DMS79 treated with DMSO at 0.1 percent for 48 hours (cell line): ENCODE results near the gene TTPAL.
"Not testable (repeated sequence)": the region's sequence is repeated elsewhere in the genome, so short reads cannot be mapped to it uniquely, and the experiment has no call there.

ENCODE experiments used
- DNase-seq: peaks from one replicate; lab custom pipeline; 2025; lab: John Stamatoyannopoulos, UW

Gene TTPAL

DNA sequence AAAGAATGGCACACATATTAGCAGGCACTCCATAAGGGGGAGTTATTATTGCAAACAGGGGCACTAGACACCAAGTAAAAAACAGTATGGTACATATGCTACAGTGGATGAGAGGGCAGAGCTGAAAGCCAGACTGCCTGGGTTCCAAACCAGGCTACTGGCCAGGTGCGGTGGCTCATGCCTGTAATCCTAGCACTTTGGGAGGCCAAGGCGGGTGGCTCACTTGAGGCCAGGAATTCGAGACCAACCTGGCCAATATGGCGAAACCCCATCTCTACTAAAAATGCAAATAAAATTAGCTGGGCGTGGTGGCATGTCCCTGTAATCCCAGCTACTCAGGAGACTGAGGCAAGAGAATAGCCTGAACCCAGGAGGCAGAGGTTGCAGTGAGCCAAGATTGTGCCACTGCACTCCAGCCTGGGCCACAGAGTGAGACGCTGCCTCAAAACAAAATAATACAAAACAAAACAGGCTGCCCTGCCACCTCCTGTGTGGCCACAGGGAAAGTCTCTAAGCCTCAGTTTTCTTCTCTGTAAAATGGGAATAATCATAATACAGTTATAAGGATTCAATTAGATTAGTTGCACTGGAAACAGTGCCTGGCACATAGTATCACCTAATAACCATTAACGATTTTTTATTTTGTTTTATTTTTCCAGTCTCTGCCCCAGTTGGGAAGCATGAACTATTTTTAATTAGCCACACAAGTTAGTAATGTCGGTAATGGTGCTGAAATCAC, 7.5 kb upstream of the TTPAL start:
- DNase-seq = no peak

DNA sequence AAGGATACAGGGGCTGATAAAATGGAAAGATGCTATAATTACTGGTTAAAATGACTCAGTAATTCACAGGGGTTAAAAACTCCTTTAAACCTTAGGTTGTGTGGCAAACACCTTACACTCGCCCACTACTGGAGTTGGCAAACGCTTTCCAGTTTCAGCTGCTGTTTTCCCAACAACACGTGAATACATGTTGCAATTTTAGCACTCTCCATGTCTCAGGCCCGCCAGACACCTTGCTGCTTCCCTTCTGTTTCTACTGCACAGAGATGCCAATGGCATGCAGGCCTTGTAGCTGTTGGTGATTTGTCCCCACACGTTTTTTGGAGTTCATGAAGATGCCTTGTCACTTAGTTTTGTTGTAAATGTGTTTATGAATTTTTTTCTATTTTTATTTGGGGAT, 5.3 kb upstream of the TTPAL start:
- DNase-seq = no peak

- no peak for DNase-seq
Measured at GRCh38 chr20:44471481-44471882, 4.2 kb upstream of the TTPAL start.

DNA sequence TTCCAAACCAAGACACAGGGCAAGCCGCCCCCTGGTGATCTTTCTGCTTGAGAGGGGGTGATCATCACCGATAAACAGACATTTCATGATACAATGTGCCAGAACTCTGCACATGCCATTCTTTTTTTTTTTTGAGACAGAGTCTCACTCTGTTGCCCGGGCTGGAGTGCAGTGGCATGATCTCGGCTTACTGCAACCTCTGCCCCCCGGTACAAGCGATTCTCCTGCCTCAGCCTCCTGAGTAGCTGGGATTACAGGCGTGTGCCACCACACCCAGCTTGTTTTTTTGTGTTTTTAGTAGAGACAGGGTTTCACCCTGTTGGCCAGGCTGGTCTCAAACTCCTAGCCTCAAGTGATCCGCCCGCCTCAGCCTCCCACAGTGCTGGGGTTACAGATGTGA, 3.4 kb upstream of the TTPAL start:
- not testable (repeated sequence) for DNase-seq

DNA sequence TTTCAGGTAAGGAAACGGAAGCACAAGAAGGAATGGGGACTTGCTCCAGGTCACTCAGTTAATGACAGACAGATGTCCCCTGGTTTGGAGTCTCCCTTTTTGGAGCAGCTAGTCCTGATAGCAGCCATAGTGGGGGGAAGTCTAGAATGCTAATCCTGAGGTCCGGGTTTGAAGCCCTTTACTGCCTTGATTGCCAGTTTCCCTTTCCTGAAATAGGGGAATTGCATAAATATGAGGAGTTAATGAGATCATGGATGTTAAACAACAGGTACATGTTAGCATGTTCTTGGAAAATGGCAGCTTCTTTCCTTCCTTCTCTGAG, 341 bp upstream of the TTPAL start:
- DNase-seq = no peak

DNA sequence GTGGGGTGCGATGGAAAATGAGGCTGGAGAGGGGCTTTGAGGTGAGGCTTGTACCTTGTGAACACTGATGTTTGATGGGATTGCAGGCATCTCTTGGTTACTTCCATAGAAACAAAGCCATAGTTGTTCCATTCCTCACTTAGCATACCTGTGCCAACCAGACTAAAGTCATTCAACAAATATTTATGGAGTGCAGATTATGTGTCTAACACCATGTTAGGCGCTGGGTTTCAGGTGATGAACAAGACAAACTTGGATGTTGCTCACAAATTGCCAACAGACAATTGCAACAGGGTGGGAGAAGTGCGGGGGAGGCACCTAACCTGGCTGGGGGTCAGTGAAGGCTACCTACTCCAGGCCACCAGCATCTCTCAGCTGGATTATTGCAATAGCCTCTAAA, 1.5 kb downstream of the TTPAL start:
- no peak for DNase-seq

DNA sequence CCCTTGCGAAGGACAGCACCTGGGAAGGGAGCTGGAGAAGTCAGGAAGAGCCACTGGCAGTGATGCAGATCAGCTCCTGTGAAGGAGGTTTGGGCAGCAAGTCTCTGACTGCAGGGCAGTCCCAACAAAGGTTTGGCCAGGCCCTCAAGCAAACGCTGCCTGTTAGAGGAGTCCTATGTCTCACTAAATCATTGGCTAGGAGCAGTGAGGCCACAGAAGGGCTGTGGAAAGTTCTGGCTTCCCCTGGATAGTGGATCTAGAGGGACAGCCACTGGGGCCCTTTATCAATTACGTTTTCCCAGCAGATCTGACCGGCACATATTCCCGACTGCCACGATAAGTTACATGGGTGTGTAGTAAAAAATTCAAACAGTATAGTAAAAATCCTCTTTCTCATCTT, 2.5 kb downstream of the TTPAL start:
- no peak for DNase-seq

DNA sequence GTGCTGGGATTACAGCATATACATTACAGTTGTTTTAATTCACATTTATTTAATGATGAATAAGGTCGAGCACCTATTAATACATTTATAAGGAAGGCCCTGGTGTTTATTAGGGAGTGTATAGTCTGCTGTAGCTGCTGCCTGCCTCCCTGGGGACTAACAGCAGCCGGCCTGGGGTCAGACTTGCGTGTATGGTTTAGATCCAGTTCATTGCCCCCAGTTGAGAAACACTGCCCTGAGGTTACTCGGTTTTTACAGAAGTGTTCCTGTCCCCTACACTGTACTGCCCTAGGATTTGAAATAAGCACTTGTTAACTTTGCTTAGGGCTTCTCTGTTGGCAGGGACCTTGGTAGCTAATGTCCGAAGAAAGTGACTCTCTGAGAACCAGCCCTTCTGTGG, 4.0 kb downstream of the TTPAL start:
- DNase-seq = no peak

DNA sequence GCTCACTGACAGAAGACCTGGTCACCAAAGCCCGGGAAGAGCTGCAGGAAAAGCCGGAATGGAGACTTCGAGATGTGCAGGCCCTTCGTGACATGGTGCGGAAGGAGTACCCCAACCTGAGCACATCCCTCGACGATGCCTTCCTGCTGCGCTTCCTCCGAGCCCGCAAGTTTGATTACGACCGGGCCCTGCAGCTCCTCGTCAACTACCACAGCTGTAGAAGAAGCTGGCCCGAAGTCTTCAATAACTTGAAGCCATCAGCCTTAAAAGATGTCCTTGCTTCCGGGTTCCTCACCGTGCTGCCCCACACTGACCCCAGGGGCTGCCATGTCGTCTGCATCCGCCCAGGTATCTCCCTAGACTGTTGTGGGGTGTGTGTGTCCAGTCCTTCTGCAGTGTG, 4.4 kb downstream of the TTPAL start:
- DNase-seq = no peak

- DNase-seq = no peak
Measured at GRCh38 chr20:44481719-44482416, 6.2 kb downstream of the TTPAL start.

- no peak for DNase-seq
Measured at GRCh38 chr20:44483112-44483511, 7.4 kb downstream of the TTPAL start.

GRCh38 chr20:44485078-44485829, 9.6 kb downstream of the TTPAL start:
- no peak for DNase-seq

GRCh38 chr20:44485830-44486198, 10.1 kb downstream of the TTPAL start:
- no peak for DNase-seq

DNA sequence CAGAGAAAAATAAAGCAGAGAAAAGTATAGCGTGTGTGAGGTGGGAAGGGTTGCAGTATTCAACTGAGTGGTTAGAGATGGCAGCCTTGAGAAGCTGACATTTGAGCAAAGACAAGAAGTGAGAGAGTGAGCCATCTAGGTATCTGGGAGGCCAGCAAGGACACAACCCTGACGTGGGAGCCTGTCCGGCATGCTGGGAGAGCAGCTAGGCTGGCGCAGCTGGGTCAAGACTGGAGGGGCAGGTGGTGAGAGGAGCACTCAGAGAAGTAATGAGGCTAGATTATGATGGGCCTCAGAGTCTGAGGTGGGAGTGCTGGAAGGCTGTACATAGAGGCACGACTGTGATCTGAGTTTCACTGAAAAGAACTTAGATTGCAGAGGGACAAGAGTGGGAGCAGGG, 12.9 kb downstream of the TTPAL start:
- DNase-seq = no peak

GRCh38 chr20:44489223-44489622, 13.5 kb downstream of the TTPAL start:
- no peak for DNase-seq

GRCh38 chr20:44489931-44490330, 14.3 kb downstream of the TTPAL start:
- no peak for DNase-seq

DNA sequence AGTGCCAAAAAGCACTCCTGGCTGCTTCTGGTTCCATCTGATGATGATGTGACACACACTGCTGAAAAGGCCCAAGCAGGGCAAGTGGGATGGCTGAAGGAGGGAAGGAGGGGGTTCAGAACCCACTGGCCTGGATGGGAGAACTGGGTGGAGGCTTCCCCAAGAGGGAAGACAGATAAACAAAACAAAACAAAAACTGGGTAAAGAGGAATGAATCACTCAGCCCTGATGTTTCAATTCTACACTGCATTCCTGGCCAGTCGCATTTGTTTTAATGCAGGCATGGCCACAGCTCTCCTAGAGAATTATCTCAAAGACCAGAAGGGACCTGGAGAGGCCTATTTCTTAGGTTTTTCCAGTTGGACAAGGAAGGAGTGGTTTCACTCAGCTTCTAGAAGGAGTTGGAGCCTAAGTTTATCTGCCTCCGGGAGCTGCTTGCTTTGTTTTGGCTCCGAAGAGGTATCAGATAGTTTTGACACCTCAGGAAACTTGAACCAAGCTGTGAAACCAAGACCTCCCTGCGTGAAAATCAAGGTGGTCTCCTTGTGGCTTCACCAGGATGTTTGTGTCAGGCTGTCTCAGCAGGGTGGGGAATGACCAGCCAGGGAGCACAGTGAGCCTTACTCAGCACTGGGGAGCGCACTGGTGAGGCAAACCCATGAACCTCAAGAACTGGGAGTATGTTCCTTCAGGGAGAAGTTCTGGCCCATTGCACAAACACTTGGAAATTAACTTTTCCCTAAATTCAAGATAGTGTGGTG, 16.1 kb downstream of the TTPAL start:
- no peak for DNase-seq

GRCh38 chr20:44494266-44494665, 18.6 kb downstream of the TTPAL start:
- DNase-seq = no peak

- DNase-seq = no peak
Measured at GRCh38 chr20:44494681-44495080, 19.0 kb downstream of the TTPAL start.

GRCh38 chr20:44495257-44495656, 19.6 kb downstream of the TTPAL start:
- no peak for DNase-seq

- no peak for DNase-seq
Measured at GRCh38 chr20:44495802-44496481, 20.3 kb downstream of the TTPAL start.

- DNase-seq = no peak
Measured at GRCh38 chr20:44496976-44497375, 21.3 kb downstream of the TTPAL start.
